Measurements from ENCODE around the gene FBXO11. TPM values are rescaled to one million over a fixed set of nuclear protein-coding genes. Genes with fewer than 3 reads are reported as not detected.

FBXO11 gene
- total and polyA plus RNA-seq, 4 donors = 9.2 to 46.8 (median 19.7) TPM

- TF ChIP-seq SP1 (IDR thresholded peaks at IDR 0.05) (no peak), HNF4G (IDR thresholded peaks at IDR 0.05) (no peak), REST (IDR thresholded peaks at IDR 0.05) (no peak), EGR1 (IDR thresholded peaks at IDR 0.05; ENCODE audit: low read depth in 2 of 2) (no peak), FOXA2 (IDR thresholded peaks at IDR 0.05) (no peak), GABPA (IDR thresholded peaks at IDR 0.05 in 1 of 2, conservative IDR thresholded peaks at IDR 0.05 in 1 of 2) (no peak), RXRA (IDR thresholded peaks at IDR 0.05) (no peak), HNF4A (conservative IDR thresholded peaks at IDR 0.05) (no peak), YY1 (IDR thresholded peaks at IDR 0.05) (no peak), NR2F2 (IDR thresholded peaks at IDR 0.05) (no peak), ZBTB33 (IDR thresholded peaks at IDR 0.05) (no peak), JUND (IDR thresholded peaks at IDR 0.05) (no peak), MAX (IDR thresholded peaks at IDR 0.05) (no peak), FOXA1 (IDR thresholded peaks at IDR 0.05) (no peak)
- H3K36me3 ChIP-seq (ENCODE audit: control insufficient read depth in 4 of 4, insufficient read depth in 3 of 4, low read depth in 1 of 4, low read length in 3 of 4) = no peaks in the 10 kb centered on the region
- DNase-seq (ENCODE audit: low spot score) = no peak
- 95% methylated on average over 5 of the region's 5 CpGs for WGBS
- H3K9me3 ChIP-seq (ENCODE audit: control insufficient read depth in 4 of 4, low read length in 3 of 4) = no peaks in the 10 kb centered on the region
- H3K9ac ChIP-seq (ENCODE audit: low read depth in 1 of 2, low read length in 2 of 2) = no peak overlapping the region
- H3K4me1 ChIP-seq (ENCODE audit: control insufficient read depth in 4 of 4, insufficient read depth in 4 of 4, low read length in 3 of 4) = peaks cover 0 to 8% (median 2%) of the 10 kb centered on the region in 4 donors
- no peak overlapping the region for H3K27ac ChIP-seq (ENCODE audit: low read depth in 1 of 2, low read length in 2 of 2)
- H3K4me3 ChIP-seq (ENCODE audit: low read depth in 1 of 3, low read length in 3 of 3) = no peak overlapping the region
- no peaks in the 10 kb centered on the region for H3K27me3 ChIP-seq (ENCODE audit: control insufficient read depth in 4 of 4, insufficient read depth in 4 of 4, low read length in 3 of 4)
These were observed 2.4 kb upstream of the FBXO11 start for GRCh38 chr2:47908682-47909081.

GRCh38 chr2:47907039-47907781 lies 912 bp upstream of the FBXO11 start:
- Histone ChIP-seq H3K4me1 (ENCODE audit: control insufficient read depth in 4 of 4, insufficient read depth in 4 of 4, low read length in 3 of 4) (peaks cover 0 to 15% (median 2%) of the 10 kb centered on the region in 4 donors), H3K36me3 (ENCODE audit: control insufficient read depth in 4 of 4, insufficient read depth in 3 of 4, low read depth in 1 of 4, low read length in 3 of 4) (no peaks in the 10 kb centered on the region), H3K4me3 (ENCODE audit: low read depth in 1 of 3, low read length in 3 of 3) (peak overlapping the region; percentile 56 to 89 (median 67)), H3K27me3 (ENCODE audit: control insufficient read depth in 4 of 4, insufficient read depth in 4 of 4, low read length in 3 of 4) (no peaks in the 10 kb centered on the region), H3K9ac (ENCODE audit: low read depth in 1 of 2, low read length in 2 of 2) (peak overlapping the region; percentile 73 to 83), H3K27ac (ENCODE audit: low read depth in 1 of 2, low read length in 2 of 2) (peak overlapping the region; percentile 91 to 94), H3K9me3 (ENCODE audit: control insufficient read depth in 4 of 4, low read length in 3 of 4) (no peaks in the 10 kb centered on the region)
- 12% methylated on average over 15 of the region's 15 CpGs for WGBS
- DNase-seq (ENCODE audit: low spot score) = no peak
- TF ChIP-seq HNF4A (conservative IDR thresholded peaks at IDR 0.05) = no peak
- peak; percentile 37 for TF ChIP-seq NR2F2 (IDR thresholded peaks at IDR 0.05)
- TF ChIP-seq JUND (IDR thresholded peaks at IDR 0.05) = peak in 1 of 2 donors; percentile 72
- TF ChIP-seq YY1 (IDR thresholded peaks at IDR 0.05) = no peak
- TF ChIP-seq ATF3 (IDR thresholded peaks at IDR 0.05) = no peak

All from liver (tissue), 9 donors.